HepG2 (cell line): ENCODE measurements around the gene LYRM4. TPM values are rescaled to one million over a fixed set of nuclear protein-coding genes. Genes with fewer than 3 reads are reported as not detected.
A peak's percentile ranks its signal among the peaks of the same experiment; 100 is the strongest.

Experiments used
- ASH2L ChIP-seq: fragments of 300-600, 200-600 bp; sonication (generic); IDR thresholded peaks from 2 replicates; pipeline ENCODE4 v1.7.0; 2017; ENCODE audit warnings: low read depth, mild to moderate bottlenecking, moderate library complexity, mixed read lengths, low read length; ENCODE audit not compliant: insufficient read length
- FOSL2 ChIP-seq: sonication (generic); formaldehyde crosslinking; IDR thresholded peaks from 2 replicates; pipeline ENCODE4 v1.4.0; 2020; ENCODE audit warnings: missing genetic modification reagents
- GATA4 ChIP-seq: sonication (generic); IDR thresholded peaks from 2 replicates; pipeline ENCODE4 v1.6.1; 2016; ENCODE audit warnings: antibody characterized with exemption, low read depth, borderline replicate concordance
- GLMP ChIP-seq: sonication (generic); formaldehyde crosslinking; IDR thresholded peaks from 2 replicates; pipeline ENCODE4 v1.9.0; 2021; ENCODE audit warnings: missing genetic modification reagents, mild to moderate bottlenecking, borderline replicate concordance
- GMEB1 ChIP-seq: sonication (generic); formaldehyde crosslinking; IDR thresholded peaks from 2 replicates; pipeline ENCODE4 v1.5.1; 2020; ENCODE audit warnings: missing genetic modification reagents, mild to moderate bottlenecking, borderline replicate concordance
- IKZF5 ChIP-seq: IDR thresholded peaks from 2 replicates; pipeline ENCODE4 v1.6.1; 2018; ENCODE audit warnings: missing genetic modification reagents, mild to moderate bottlenecking, missing compliant biosample characterization
- LBX2 ChIP-seq: sonication (generic); formaldehyde crosslinking; IDR thresholded peaks from 2 replicates; pipeline ENCODE4 v1.5.0; 2020; ENCODE audit warnings: missing genetic modification reagents, mild to moderate bottlenecking, borderline replicate concordance
- MED8 ChIP-seq: sonication (generic); formaldehyde crosslinking; IDR thresholded peaks from 2 replicates; pipeline ENCODE4 v1.8.1; 2023; ENCODE audit warnings: mild to moderate bottlenecking, missing genetic modification reagents; ENCODE audit not compliant: insufficient replicate concordance
- MLLT10 ChIP-seq: sonication (generic); formaldehyde crosslinking; IDR thresholded peaks from 2 replicates; pipeline ENCODE4 v1.4.0; 2020; ENCODE audit warnings: missing genetic modification reagents
- NBN ChIP-seq: fragments of 450-650 bp; conservative IDR thresholded peaks from 2 replicates; pipeline ENCODE4 v1.6.1; 2017
- PBX2 ChIP-seq: IDR thresholded peaks from 2 replicates; pipeline ENCODE4 v1.6.1; 2016; ENCODE audit warnings: control low read depth
- RCOR2 ChIP-seq: IDR thresholded peaks from 2 replicates; pipeline ENCODE4 v1.6.1; 2016; ENCODE audit warnings: missing biosample characterization, missing genetic modification reagents
- RFXANK ChIP-seq: IDR thresholded peaks from 2 replicates; pipeline ENCODE4 v1.6.1; 2016
- SP140L ChIP-seq: sonication (generic); formaldehyde crosslinking; IDR thresholded peaks from 2 replicates; pipeline ENCODE4 v1.4.0; 2020; ENCODE audit warnings: missing genetic modification reagents, borderline replicate concordance
- ZFAT ChIP-seq: sonication (generic); formaldehyde crosslinking; conservative IDR thresholded peaks from 2 replicates; pipeline ENCODE4 v1.8.1; 2023; ENCODE audit warnings: missing genetic modification reagents, inconsistent platforms
- ZNF598 ChIP-seq: sonication (generic); formaldehyde crosslinking; IDR thresholded peaks from 2 replicates; pipeline ENCODE4 v1.5.1; 2020; ENCODE audit warnings: mild to moderate bottlenecking, missing genetic modification reagents, borderline replicate concordance
- ZNF616 ChIP-seq: sonication (generic); formaldehyde crosslinking; IDR thresholded peaks from 2 replicates; pipeline ENCODE4 v1.5.0; 2020; ENCODE audit warnings: low read depth, mild to moderate bottlenecking, missing genetic modification reagents
- ZNF7 ChIP-seq: IDR thresholded peaks from 2 replicates; pipeline ENCODE4 v1.6.1; 2016; ENCODE audit warnings: missing biosample characterization, missing genetic modification reagents
- ZNF703 ChIP-seq: sonication (generic); formaldehyde crosslinking; IDR thresholded peaks from 2 replicates; pipeline ENCODE4 v1.5.1; 2020; ENCODE audit warnings: missing genetic modification reagents, mild to moderate bottlenecking, moderate library complexity, borderline replicate concordance
- ZNF713 ChIP-seq: sonication (generic); formaldehyde crosslinking; IDR thresholded peaks from 2 replicates; pipeline ENCODE4 v1.4.0; 2020; ENCODE audit warnings: mild to moderate bottlenecking, missing genetic modification reagents
- ZNF75D ChIP-seq: sonication (generic); formaldehyde crosslinking; IDR thresholded peaks from 2 replicates; pipeline ENCODE4 v1.8.1; 2023; ENCODE audit warnings: missing genetic modification reagents, mild to moderate bottlenecking, borderline replicate concordance
- ZNF770 ChIP-seq: sonication (generic); formaldehyde crosslinking; IDR thresholded peaks from 2 replicates; pipeline ENCODE4 v1.5.0; 2020; ENCODE audit warnings: mild to moderate bottlenecking, missing genetic modification reagents
- ZNF792 ChIP-seq: IDR thresholded peaks from 2 replicates; pipeline ENCODE4 v1.6.1; 2016
- polyA plus RNA-seq, 8 experiments: library from polyadenylated mRNA; depleted of rRNA in 3 of 8; stranded (reverse) in 7 of 8; unstranded in 1 of 8; fragments of >200 nt; fragmentation: Illumina TruSeq in 4 of 8; extraction: Trizol in 4 of 8; gene quantifications; 2 replicates each; pipeline versions ENCODE4 v1.2.1 to v1.2.3, GENCODE V29; 2011 to 2016; ENCODE audit warnings: low read depth in 4 of 8, missing spikeins in 1 of 8, mixed read lengths in 1 of 8; ENCODE audit not compliant: insufficient read depth in 1 of 8
- total RNA-seq, 5 experiments: library from RNA; depleted of rRNA; stranded (reverse); fragments of >200 nt; fragmentation: Illumina TruSeq; extraction: Trizol; gene quantifications; 2 replicates each; pipeline ENCODE4 v1.2.3, GENCODE V29; 2016; ENCODE audit warnings: low read depth in 1 of 5

The LYRM4 gene
- total and polyA plus RNA-seq, 2 of the 13 experiments (the other 11 are each of a cell fraction or from before 2014, with no cell fraction given): 64.6 to 67.5 TPM

- TF ChIP-seq RCOR2 (CRISPR knock-in tag) (no peak), ZNF792 (CRISPR knock-in tag) (no peak), ZNF7 (no peak), ZNF75D (CRISPR knock-in tag) (no peak), ASH2L (no peak), IKZF5 (CRISPR knock-in tag) (no peak), GATA4 (no peak), RFXANK (CRISPR knock-in tag) (no peak), ZNF703 (CRISPR knock-in tag) (no peak), ZFAT (CRISPR knock-in tag) (no peak), SP140L (CRISPR knock-in tag) (no peak), ZNF770 (no peak), GLMP (CRISPR knock-in tag) (no peak), GMEB1 (CRISPR knock-in tag) (no peak), LBX2 (CRISPR knock-in tag) (no peak), NBN (no peak), ZNF713 (peak; percentile 81; the same call in 1 of the 2 replicates), MLLT10 (CRISPR knock-in tag) (no peak), FOSL2 (no peak), PBX2 (no peak), ZNF616 (CRISPR knock-in tag) (no peak), MED8 (CRISPR knock-in tag) (no peak), ZNF598 (CRISPR knock-in tag) (no peak)
These were observed 46.1 kb downstream of the LYRM4 start (continued) for GRCh38 chr6:5214570-5215052.
